HepG2 (cell line): ENCODE data around the gene ZBTB20. TPM values are rescaled to one million over a fixed set of nuclear protein-coding genes. Genes with fewer than 3 reads are reported as not detected.

ENCODE experiments used
- ATAC-seq: fragments of 200-7000 bp; cut with Tn5 transposase; 3 replicates; pipeline ENCODE4 v1.9.1; 2020; ENCODE audit warnings: mild to moderate bottlenecking, moderate library complexity
- BruUV-seq: library from RNA; stranded (reverse); fragments of 400-500 nt; replicated peaks from 2 replicates; lab custom pipeline; 2021; lab: Mats Ljungman, UMichigan
- CTCF ChIA-PET: fragments of 300-600 bp; formaldehyde crosslinking; extraction: SDS; loops from one replicate; lab custom pipeline; 2021; ENCODE audit warnings: low total read pairs, inconsistent platforms, low intra/inter-chr PET ratio; lab: Yijun Ruan, JAX
- POLR2A ChIA-PET: fragments of 350-600 bp; sonication (Branson Sonifier 250); formaldehyde crosslinking; loops from one replicate; lab custom pipeline; 2020; ENCODE audit warnings: antibody characterized with exemption, inconsistent platforms; lab: Yijun Ruan, JAX
- DNase-seq: peaks from one replicate; pipeline ENCODE4 v3.0.0-alpha.2; 2015; ENCODE audit warnings: low spot score
- FAIRE-seq: peaks from 3 replicates; lab custom pipeline; 2011; peaks lifted over from hg19 to GRCh38; lab: Jason Lieb, UNC
- H2AFZ ChIP-seq: one replicate; pipeline ENCODE4 v1.6.1; 2011; ENCODE audit warnings: low read length, inconsistent platforms
- H3K27ac ChIP-seq: fragments of 300-600 bp; 3 replicates; pipeline ENCODE4 v1.8.0; 2011; ENCODE audit warnings: mixed run types, mild to moderate bottlenecking, mixed read lengths, low read length, inconsistent platforms; ENCODE audit not compliant: insufficient read depth; ENCODE audit errors: extremely low read length
- H3K27me3 ChIP-seq, 2 experiments: fragments of 200-600 bp in 1 of 2; 2 replicates in 1 of 2; 3 replicates in 1 of 2; pipeline versions ENCODE4 v1.6.0 to v1.8.0; 2011; ENCODE audit warnings: low read length in 2 of 2, mild to moderate bottlenecking in 2 of 2, moderate library complexity in 2 of 2, inconsistent platforms in 1 of 2; ENCODE audit not compliant: insufficient read depth in 2 of 2, control insufficient read depth in 1 of 2
- H3K36me3 ChIP-seq, 2 experiments: fragments of 200-600 bp in 1 of 2; replicated peaks in 1 of 2; 2 replicates in 1 of 2; 3 replicates in 1 of 2; pipeline versions ENCODE4 v1.5.1 to v1.8.0; 2011; ENCODE audit warnings: low read length in 2 of 2, inconsistent platforms in 1 of 2; ENCODE audit not compliant: insufficient read depth in 2 of 2, control insufficient read depth in 1 of 2
- H3K4me1 ChIP-seq: 2 replicates; pipeline ENCODE4 v1.5.1; 2012; ENCODE audit warnings: low read length, inconsistent platforms; ENCODE audit not compliant: insufficient read depth
- H3K4me2 ChIP-seq: 2 replicates; pipeline ENCODE4 v1.6.0; 2011; ENCODE audit warnings: low read depth, low read length, inconsistent platforms
- H3K4me3 ChIP-seq, 3 experiments: fragments of 200-600 bp in 1 of 3; sonication (generic), shearing (Covaris generic) in 1 of 3; replicated peaks in 1 of 3; 2 replicates each; pipeline ENCODE4 v1.5.1; 2011 to 2016; ENCODE audit warnings: low read length in 3 of 3, inconsistent platforms in 2 of 3, low read depth in 2 of 3, mild to moderate bottlenecking in 2 of 3, control low read depth in 1 of 3, mixed read lengths in 1 of 3; ENCODE audit not compliant: insufficient read depth in 1 of 3
- H3K79me2 ChIP-seq: one replicate; pipeline ENCODE4 v1.6.1; 2011; ENCODE audit warnings: low read length, inconsistent platforms; ENCODE audit not compliant: insufficient read depth
- H3K9ac ChIP-seq: 2 replicates; pipeline ENCODE4 v1.6.0; 2011; ENCODE audit warnings: mild to moderate bottlenecking, low read depth, low read length, inconsistent platforms; ENCODE audit not compliant: insufficient read depth
- H3K9me3 ChIP-seq: 2 replicates; pipeline ENCODE4 v1.5.1; 2012; ENCODE audit warnings: mild to moderate bottlenecking, low read length
- H4K20me1 ChIP-seq: 2 replicates; pipeline ENCODE4 v1.6.0; 2011; ENCODE audit warnings: inconsistent platforms, mild to moderate bottlenecking, low read length, moderate library complexity; ENCODE audit not compliant: insufficient read depth
- ARID2 ChIP-seq: sonication (generic); formaldehyde crosslinking; IDR thresholded peaks from 2 replicates; pipeline ENCODE4 v1.8.1; 2022; ENCODE audit warnings: mild to moderate bottlenecking, missing genetic modification reagents, borderline replicate concordance
- BHLHE40 ChIP-seq: IDR thresholded peaks from 2 replicates; pipeline ENCODE4 v1.6.1; 2011; ENCODE audit warnings: low read length, improper control_type of control experiment
- KAT8 ChIP-seq: IDR thresholded peaks from 2 replicates; pipeline ENCODE4 v1.6.1; 2016; ENCODE audit warnings: missing genetic modification reagents, missing compliant biosample characterization
- U2AF1 ChIP-seq: fragments of 200-400 bp; formaldehyde crosslinking; optimal IDR thresholded peaks from 2 replicates; pipeline ENCODE3; 2017; ENCODE audit warnings: mild to moderate bottlenecking, low read depth, low read length
- ZFP41 ChIP-seq: sonication (generic); formaldehyde crosslinking; IDR thresholded peaks from 2 replicates; pipeline ENCODE4 v1.4.0; 2020; ENCODE audit warnings: mild to moderate bottlenecking, missing genetic modification reagents, borderline replicate concordance
- ZFYVE20 ChIP-seq: sonication (generic); formaldehyde crosslinking; IDR thresholded peaks from 2 replicates; pipeline ENCODE4 v1.8.0; 2023; ENCODE audit warnings: low read depth, mild to moderate bottlenecking, moderate library complexity, missing genetic modification reagents, borderline replicate concordance
- ZNF432 ChIP-seq: sonication (generic); formaldehyde crosslinking; IDR thresholded peaks from 2 replicates; pipeline ENCODE4 v1.5.0; 2020; ENCODE audit warnings: missing genetic modification reagents, mild to moderate bottlenecking, borderline replicate concordance
- ZNF468 ChIP-seq: sonication (generic); formaldehyde crosslinking; IDR thresholded peaks from 2 replicates; pipeline ENCODE4 v1.8.0; 2022; ENCODE audit warnings: mild to moderate bottlenecking, moderate library complexity, missing genetic modification reagents
- ZNF549 ChIP-seq: sonication (generic); formaldehyde crosslinking; IDR thresholded peaks from 2 replicates; pipeline ENCODE4 v1.5.0; 2020; ENCODE audit warnings: missing genetic modification reagents
- WGBS: methylation state at CpG from one replicate; pipeline ENCODE4 v1.1.6; 2017; ENCODE audit warnings: low lambda C conversion rate; 5-methylcytosine and 5-hydroxymethylcytosine counted together
- in situ Hi-C: cut with HindIII; loops from 2 replicates; pipeline ENCODE4 v1.10.0; 2017; ENCODE audit warnings: low pct_unique_long_range_greater_than_20kb; ENCODE audit not compliant: extremely low pct_ligation_motif_present
- intact Hi-C: fragments of 100-400 bp; cut with micrococcal nuclease; formaldehyde crosslinking; loops from one replicate; pipeline ENCODE4 v1.10.0; 2022; ENCODE audit not compliant: unreplicated experiment
- polyA plus RNA-seq, 8 experiments: library from polyadenylated mRNA; depleted of rRNA in 3 of 8; stranded (reverse) in 7 of 8; unstranded in 1 of 8; fragments of >200 nt; fragmentation: Illumina TruSeq in 4 of 8; extraction: Trizol in 4 of 8; gene quantifications; 2 replicates each; pipeline versions ENCODE4 v1.2.1 to v1.2.3, GENCODE V29; 2011 to 2016; ENCODE audit warnings: low read depth in 4 of 8, missing spikeins in 1 of 8, mixed read lengths in 1 of 8; ENCODE audit not compliant: insufficient read depth in 1 of 8
- total RNA-seq, 5 experiments: library from RNA; depleted of rRNA; stranded (reverse); fragments of >200 nt; fragmentation: Illumina TruSeq; extraction: Trizol; gene quantifications; 2 replicates each; pipeline ENCODE4 v1.2.3, GENCODE V29; 2016; ENCODE audit warnings: low read depth in 1 of 5
- TF ChIP-seq, protein P1 (sequence below): sonication (generic); formaldehyde crosslinking; conservative IDR thresholded peaks from 2 replicates; pipeline ENCODE4 v1.4.0; 2020; ENCODE audit warnings: missing genetic modification reagents
- TF ChIP-seq, protein P2 (sequence below): sonication (generic); formaldehyde crosslinking; IDR thresholded peaks from 2 replicates; pipeline ENCODE4 v1.4.0; 2020; ENCODE audit warnings: mild to moderate bottlenecking, missing genetic modification reagents
- TF ChIP-seq, protein P3 (sequence below): sonication (generic); formaldehyde crosslinking; IDR thresholded peaks from 2 replicates; pipeline ENCODE4 v1.9.0; 2021; ENCODE audit warnings: missing genetic modification reagents, borderline replicate concordance

Gene ZBTB20
- total and polyA plus RNA-seq, 2 of the 13 experiments (the other 11 are each of a cell fraction or from before 2014, with no cell fraction given): 1.9 to 8.8 TPM

DNA sequence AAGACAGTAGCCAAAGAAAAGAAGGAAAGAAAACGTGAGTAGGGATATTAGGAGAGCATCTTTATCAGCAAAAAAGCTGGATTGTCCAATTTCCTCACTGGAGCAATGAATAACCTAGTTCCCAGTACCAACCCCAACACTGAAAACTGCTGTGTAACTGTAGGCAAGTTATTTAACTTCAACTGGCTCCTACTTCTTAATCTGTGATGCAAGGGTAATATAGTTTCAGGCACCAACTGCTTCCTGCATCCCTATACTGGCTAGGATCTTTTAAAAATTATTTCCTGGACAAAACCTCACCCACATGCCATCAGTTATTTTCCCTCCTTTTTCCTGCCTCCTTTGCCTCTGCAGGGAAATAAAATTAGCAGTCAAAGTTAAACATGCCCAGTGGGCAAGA, 59.6 kb downstream of the ZBTB20 start (continued):
- TF ChIP-seq, protein P1, sequence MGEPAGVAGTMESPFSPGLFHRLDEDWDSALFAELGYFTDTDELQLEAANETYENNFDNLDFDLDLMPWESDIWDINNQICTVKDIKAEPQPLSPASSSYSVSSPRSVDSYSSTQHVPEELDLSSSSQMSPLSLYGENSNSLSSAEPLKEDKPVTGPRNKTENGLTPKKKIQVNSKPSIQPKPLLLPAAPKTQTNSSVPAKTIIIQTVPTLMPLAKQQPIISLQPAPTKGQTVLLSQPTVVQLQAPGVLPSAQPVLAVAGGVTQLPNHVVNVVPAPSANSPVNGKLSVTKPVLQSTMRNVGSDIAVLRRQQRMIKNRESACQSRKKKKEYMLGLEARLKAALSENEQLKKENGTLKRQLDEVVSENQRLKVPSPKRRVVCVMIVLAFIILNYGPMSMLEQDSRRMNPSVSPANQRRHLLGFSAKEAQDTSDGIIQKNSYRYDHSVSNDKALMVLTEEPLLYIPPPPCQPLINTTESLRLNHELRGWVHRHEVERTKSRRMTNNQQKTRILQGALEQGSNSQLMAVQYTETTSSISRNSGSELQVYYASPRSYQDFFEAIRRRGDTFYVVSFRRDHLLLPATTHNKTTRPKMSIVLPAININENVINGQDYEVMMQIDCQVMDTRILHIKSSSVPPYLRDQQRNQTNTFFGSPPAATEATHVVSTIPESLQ: no peak
- no peak for TF ChIP-seq U2AF1
- TF ChIP-seq, all 625 proteins: peak for 0

DNA sequence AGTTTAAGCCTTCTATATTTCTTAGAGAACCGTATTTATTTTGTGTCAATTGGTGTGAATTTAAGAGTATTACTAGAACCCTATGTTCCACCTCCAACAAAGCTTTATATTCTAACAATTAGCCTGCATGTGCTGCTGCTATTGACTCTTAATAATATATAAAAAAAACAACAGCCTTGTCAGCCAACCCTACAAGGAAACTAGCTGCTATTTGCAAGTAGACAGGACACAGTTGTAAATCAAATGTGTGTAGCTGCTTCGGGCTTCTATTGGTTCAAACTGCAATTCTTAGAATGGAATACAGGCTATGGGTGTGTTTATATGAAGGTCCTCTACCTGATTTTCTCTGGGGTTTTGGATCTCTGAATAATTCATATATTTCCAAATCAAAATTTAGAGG, 60.7 kb downstream of the ZBTB20 start:
- Histone ChIP-seq H4K20me1 (no peaks in the 10 kb centered on the region), H3K4me1 (no peaks in the 10 kb centered on the region), H3K9me3 (no peaks in the 10 kb centered on the region), H3K27me3 (no peaks in the 10 kb centered on the region; a peak in 1 of 5 replicates), H3K9ac (no peak overlapping the region), H3K79me2 (no peaks in the 10 kb centered on the region), H3K36me3 (no peaks in the 10 kb centered on the region), H3K4me2 (no peak overlapping the region), H3K27ac (no peak overlapping the region), H3K4me3 (no peak overlapping the region), H2AFZ (no peak overlapping the region)
- no peak for ATAC-seq
- CTCF ChIA-PET: no interaction called here
- POLR2A ChIA-PET: no interaction called here
- BruUV-seq: no TSS peak
- FAIRE-seq: no peak
- WGBS: 82% methylated on average over 2 of the region's 2 CpGs
- TF ChIP-seq ZNF432 (no peak), BHLHE40 (no peak), ZFYVE20 (CRISPR knock-in tag) (no peak), ZNF549 (CRISPR knock-in tag) (no peak), ZFP41 (CRISPR knock-in tag) (no peak), ARID2 (CRISPR knock-in tag) (no peak), KAT8 (CRISPR knock-in tag) (no peak), ZNF468 (CRISPR knock-in tag) (no peak)
- TF ChIP-seq, protein P2, sequence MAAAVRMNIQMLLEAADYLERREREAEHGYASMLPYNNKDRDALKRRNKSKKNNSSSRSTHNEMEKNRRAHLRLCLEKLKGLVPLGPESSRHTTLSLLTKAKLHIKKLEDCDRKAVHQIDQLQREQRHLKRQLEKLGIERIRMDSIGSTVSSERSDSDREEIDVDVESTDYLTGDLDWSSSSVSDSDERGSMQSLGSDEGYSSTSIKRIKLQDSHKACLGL (CRISPR knock-in tag): no peak
- TF ChIP-seq, protein P3, sequence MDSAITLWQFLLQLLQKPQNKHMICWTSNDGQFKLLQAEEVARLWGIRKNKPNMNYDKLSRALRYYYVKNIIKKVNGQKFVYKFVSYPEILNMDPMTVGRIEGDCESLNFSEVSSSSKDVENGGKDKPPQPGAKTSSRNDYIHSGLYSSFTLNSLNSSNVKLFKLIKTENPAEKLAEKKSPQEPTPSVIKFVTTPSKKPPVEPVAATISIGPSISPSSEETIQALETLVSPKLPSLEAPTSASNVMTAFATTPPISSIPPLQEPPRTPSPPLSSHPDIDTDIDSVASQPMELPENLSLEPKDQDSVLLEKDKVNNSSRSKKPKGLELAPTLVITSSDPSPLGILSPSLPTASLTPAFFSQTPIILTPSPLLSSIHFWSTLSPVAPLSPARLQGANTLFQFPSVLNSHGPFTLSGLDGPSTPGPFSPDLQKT (CRISPR knock-in tag): no peak
- no peak for DNase-seq
- intact Hi-C loops: no loop called here
- in situ Hi-C loops: loop anchor here (10.0 to 25.0 kb wide), 2 partner anchors 262 to 601 kb away; no protein-coding TSS in a partner anchor
